HepG2 (cell line): ENCODE data around the gene SCNM1. TPM values are rescaled to one million over a fixed set of nuclear protein-coding genes. Genes with fewer than 3 reads are reported as not detected.

Source experiments
- ARHGAP35 ChIP-seq: sonication (generic); formaldehyde crosslinking; IDR thresholded peaks from 2 replicates; pipeline ENCODE4 v1.9.0; 2022; ENCODE audit warnings: mild to moderate bottlenecking, inconsistent platforms, moderate library complexity, missing genetic modification reagents, borderline replicate concordance
- ARNTL ChIP-seq: sonication (generic); formaldehyde crosslinking; IDR thresholded peaks from 2 replicates; pipeline ENCODE4 v1.4.0; 2020; ENCODE audit warnings: mild to moderate bottlenecking, missing genetic modification reagents
- BCL6 ChIP-seq: IDR thresholded peaks from 2 replicates; pipeline ENCODE4 v1.6.1; 2016; ENCODE audit warnings: missing genetic modification reagents, missing compliant biosample characterization
- EHMT2 ChIP-seq: fragments of 200-600 bp; sonication (generic); IDR thresholded peaks from 2 replicates; pipeline ENCODE4 v1.7.0; 2017; ENCODE audit warnings: antibody characterized with exemption, low read depth, low read length, borderline replicate concordance
- EZH2 ChIP-seq: conservative IDR thresholded peaks from 2 replicates; pipeline ENCODE4 v1.6.1; 2012; ENCODE audit warnings: mild to moderate bottlenecking, low read depth, low read length, moderate library complexity
- FOXK2 ChIP-seq: fragments of 450-650 bp; IDR thresholded peaks from 2 replicates; pipeline ENCODE4 v1.6.1; 2016
- FOXO1 ChIP-seq: sonication (generic); formaldehyde crosslinking; IDR thresholded peaks from 2 replicates; pipeline ENCODE4 v1.4.0; 2020; ENCODE audit warnings: missing genetic modification reagents
- HOXA3 ChIP-seq: sonication (generic); formaldehyde crosslinking; IDR thresholded peaks from 2 replicates; pipeline ENCODE4 v1.5.0; 2020; ENCODE audit warnings: missing genetic modification reagents
- KDM5B ChIP-seq: sonication (generic); formaldehyde crosslinking; IDR thresholded peaks from 2 replicates; pipeline ENCODE4 v1.4.0; 2020; ENCODE audit warnings: missing genetic modification reagents, mild to moderate bottlenecking, borderline replicate concordance
- MAFK ChIP-seq, 2 experiments: IDR thresholded peaks in 1 of 2; conservative IDR thresholded peaks in 1 of 2; 2 replicates each; pipeline ENCODE4 v1.6.1; 2011; ENCODE audit warnings: improper control_type of control experiment in 2 of 2, low read length in 2 of 2
- MTERF4 ChIP-seq: sonication (generic); formaldehyde crosslinking; IDR thresholded peaks from 2 replicates; pipeline ENCODE4 v1.8.0; 2023; ENCODE audit warnings: mild to moderate bottlenecking, missing genetic modification reagents
- NFIB ChIP-seq: sonication (generic); formaldehyde crosslinking; IDR thresholded peaks from 2 replicates; pipeline ENCODE4 v1.9.0; 2021; ENCODE audit warnings: missing genetic modification reagents, mild to moderate bottlenecking, borderline replicate concordance
- NONO ChIP-seq, 2 experiments: fragments of 450-650 bp in 1 of 2; sonication (generic) in 1 of 2; formaldehyde crosslinking in 1 of 2; IDR thresholded peaks in 1 of 2; conservative IDR thresholded peaks in 1 of 2; 2 replicates each; pipeline versions ENCODE4 v1.6.1 to v1.8.0; 2017 to 2022; ENCODE audit warnings: mild to moderate bottlenecking in 1 of 2, missing genetic modification reagents in 1 of 2, moderate library complexity in 1 of 2
- RXRB ChIP-seq: IDR thresholded peaks from 2 replicates; pipeline ENCODE4 v1.6.1; 2016; ENCODE audit warnings: borderline replicate concordance, missing genetic modification reagents, missing compliant biosample characterization
- SMARCC2 ChIP-seq: fragments of 450-650 bp; IDR thresholded peaks from 2 replicates; pipeline ENCODE4 v1.6.1; 2017; ENCODE audit warnings: antibody characterized with exemption, mild to moderate bottlenecking
- SPEN ChIP-seq: sonication (generic); formaldehyde crosslinking; IDR thresholded peaks from 2 replicates; pipeline ENCODE4 v1.5.1; 2020; ENCODE audit warnings: low read depth, mild to moderate bottlenecking, missing genetic modification reagents
- ZBTB26 ChIP-seq: IDR thresholded peaks from 2 replicates; pipeline ENCODE4 v1.6.1; 2016; ENCODE audit warnings: missing compliant biosample characterization, missing genetic modification reagents, borderline replicate concordance
- ZBTB7B ChIP-seq: sonication (generic); formaldehyde crosslinking; IDR thresholded peaks from 2 replicates; pipeline ENCODE4 v1.4.0; 2020; ENCODE audit warnings: missing genetic modification reagents
- ZGPAT ChIP-seq: IDR thresholded peaks from 2 replicates; pipeline ENCODE4 v1.6.1; 2016; ENCODE audit warnings: mild to moderate bottlenecking
- ZNF251 ChIP-seq: sonication (generic); formaldehyde crosslinking; IDR thresholded peaks from 2 replicates; pipeline ENCODE4 v1.9.0; 2021; ENCODE audit warnings: mild to moderate bottlenecking, missing genetic modification reagents
- polyA plus RNA-seq, 8 experiments: library from polyadenylated mRNA; depleted of rRNA in 3 of 8; stranded (reverse) in 7 of 8; unstranded in 1 of 8; fragments of >200 nt; fragmentation: Illumina TruSeq in 4 of 8; extraction: Trizol in 4 of 8; gene quantifications; 2 replicates each; pipeline versions ENCODE4 v1.2.1 to v1.2.3, GENCODE V29; 2011 to 2016; ENCODE audit warnings: low read depth in 4 of 8, missing spikeins in 1 of 8, mixed read lengths in 1 of 8; ENCODE audit not compliant: insufficient read depth in 1 of 8
- total RNA-seq, 5 experiments: library from RNA; depleted of rRNA; stranded (reverse); fragments of >200 nt; fragmentation: Illumina TruSeq; extraction: Trizol; gene quantifications; 2 replicates each; pipeline ENCODE4 v1.2.3, GENCODE V29; 2016; ENCODE audit warnings: low read depth in 1 of 5
- TF ChIP-seq, protein P1 (sequence below): sonication (generic); formaldehyde crosslinking; IDR thresholded peaks from 2 replicates; pipeline ENCODE4 v1.4.0; 2020; ENCODE audit warnings: missing genetic modification reagents, borderline replicate concordance
- TF ChIP-seq, protein P2 (sequence below): IDR thresholded peaks from 2 replicates; pipeline ENCODE4 v1.6.1; 2016; ENCODE audit warnings: low read depth

The SCNM1 gene
- total and polyA plus RNA-seq, 2 of the 13 experiments (the other 11 are each of a cell fraction or from before 2014, with no cell fraction given), result 16.3 to 31.5 TPM

DNA sequence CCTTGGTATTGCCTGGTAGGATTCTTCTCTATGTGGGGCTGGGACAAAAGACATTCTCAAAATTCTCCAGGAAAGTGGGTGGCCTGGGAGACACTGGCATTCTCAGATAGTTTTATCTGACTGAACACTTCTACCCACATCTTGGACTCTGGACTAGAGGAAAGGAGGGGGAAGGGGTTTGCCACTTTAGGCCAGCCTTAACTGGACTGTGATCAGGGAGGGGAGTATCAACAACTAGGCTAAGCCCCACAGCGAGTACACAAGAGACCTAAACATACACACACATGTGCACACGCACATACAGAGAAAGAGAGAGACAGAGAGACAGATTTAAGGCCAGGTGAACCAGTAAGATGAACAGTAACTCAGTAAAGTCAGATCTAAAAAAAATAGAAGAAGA is 18.3 kb upstream of the SCNM1 start (continued):
- TF ChIP-seq, protein P1, sequence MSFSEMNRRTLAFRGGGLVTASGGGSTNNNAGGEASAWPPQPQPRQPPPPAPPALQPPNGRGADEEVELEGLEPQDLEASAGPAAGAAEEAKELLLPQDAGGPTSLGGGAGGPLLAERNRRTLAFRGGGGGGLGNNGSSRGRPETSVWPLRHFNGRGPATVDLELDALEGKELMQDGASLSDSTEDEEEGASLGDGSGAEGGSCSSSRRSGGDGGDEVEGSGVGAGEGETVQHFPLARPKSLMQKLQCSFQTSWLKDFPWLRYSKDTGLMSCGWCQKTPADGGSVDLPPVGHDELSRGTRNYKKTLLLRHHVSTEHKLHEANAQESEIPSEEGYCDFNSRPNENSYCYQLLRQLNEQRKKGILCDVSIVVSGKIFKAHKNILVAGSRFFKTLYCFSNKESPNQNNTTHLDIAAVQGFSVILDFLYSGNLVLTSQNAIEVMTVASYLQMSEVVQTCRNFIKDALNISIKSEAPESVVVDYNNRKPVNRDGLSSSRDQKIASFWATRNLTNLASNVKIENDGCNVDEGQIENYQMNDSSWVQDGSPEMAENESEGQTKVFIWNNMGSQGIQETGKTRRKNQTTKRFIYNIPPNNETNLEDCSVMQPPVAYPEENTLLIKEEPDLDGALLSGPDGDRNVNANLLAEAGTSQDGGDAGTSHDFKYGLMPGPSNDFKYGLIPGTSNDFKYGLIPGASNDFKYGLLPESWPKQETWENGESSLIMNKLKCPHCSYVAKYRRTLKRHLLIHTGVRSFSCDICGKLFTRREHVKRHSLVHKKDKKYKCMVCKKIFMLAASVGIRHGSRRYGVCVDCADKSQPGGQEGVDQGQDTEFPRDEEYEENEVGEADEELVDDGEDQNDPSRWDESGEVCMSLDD (CRISPR knock-in tag), result no peak
- TF ChIP-seq ZNF251 (CRISPR knock-in tag) (no peak), NONO (IDR thresholded peaks at IDR 0.05) (no peak), NONO (CRISPR knock-in tag; conservative IDR thresholded peaks at IDR 0.05) (0 out of 2 replicates have a peak, but pooled peaks have one; percentile 32), FOXO1 (peak; percentile 27; the same call in 1 of the 2 replicates), ARHGAP35 (CRISPR knock-in tag) (no peak), FOXK2 (0 out of 2 replicates have a peak, but pooled peaks have one; percentile 32), ARNTL (0 out of 2 replicates have a peak, but pooled peaks have one; percentile 24), MAFK (conservative IDR thresholded peaks at IDR 0.05 in 1 of 2, IDR thresholded peaks at IDR 0.05 in 1 of 2; ENCODE audit: low read length in 2 of 2) (peak in 1 of 2 experiments; percentile 67; a peak in 1 of 4 replicates), NFIB (CRISPR knock-in tag) (no peak), BCL6 (CRISPR knock-in tag) (no peak), SPEN (CRISPR knock-in tag) (0 out of 2 replicates have a peak, but pooled peaks have one; percentile 41), KDM5B (no peak), ZBTB7B (peak; percentile 47; the same call in 1 of the 2 replicates), RXRB (CRISPR knock-in tag) (peak; percentile 24; the same call in 1 of the 2 replicates), EHMT2 (no peak), EZH2 (no peak), ZBTB26 (CRISPR knock-in tag) (no peak), MTERF4 (CRISPR knock-in tag) (no peak), HOXA3 (CRISPR knock-in tag) (peak; percentile 23; the same call in 1 of the 2 replicates), ZGPAT (CRISPR knock-in tag) (no peak), SMARCC2 (no peak)
- TF ChIP-seq, protein P2, sequence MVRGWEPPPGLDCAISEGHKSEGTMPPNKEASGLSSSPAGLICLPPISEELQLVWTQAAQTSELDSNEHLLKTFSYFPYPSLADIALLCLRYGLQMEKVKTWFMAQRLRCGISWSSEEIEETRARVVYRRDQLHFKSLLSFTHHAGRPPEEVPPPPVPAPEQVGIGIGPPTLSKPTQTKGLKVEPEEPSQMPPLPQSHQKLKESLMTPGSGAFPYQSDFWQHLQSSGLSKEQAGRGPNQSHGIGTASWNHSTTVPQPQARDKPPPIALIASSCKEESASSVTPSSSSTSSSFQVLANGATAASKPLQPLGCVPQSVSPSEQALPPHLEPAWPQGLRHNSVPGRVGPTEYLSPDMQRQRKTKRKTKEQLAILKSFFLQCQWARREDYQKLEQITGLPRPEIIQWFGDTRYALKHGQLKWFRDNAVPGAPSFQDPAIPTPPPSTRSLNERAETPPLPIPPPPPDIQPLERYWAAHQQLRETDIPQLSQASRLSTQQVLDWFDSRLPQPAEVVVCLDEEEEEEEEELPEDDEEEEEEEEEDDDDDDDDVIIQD (CRISPR knock-in tag), result no peak
